Nephron (organoid): ENCODE results near the gene SLC5A6.
A peak's percentile ranks its signal among the peaks of the same experiment; 100 is the strongest.

Experiments
- H3K27ac Mint-ChIP-seq, 3 experiments: 2 replicates each; pipeline ENCODE4 v1.8.0; 2020; ENCODE audit warnings: mixed read lengths in 3 of 3, mild to moderate bottlenecking in 2 of 3, moderate library complexity in 1 of 3
- H3K27me3 Mint-ChIP-seq: 2 replicates; pipeline ENCODE4 v1.8.0; 2021; ENCODE audit warnings: low read depth, mild to moderate bottlenecking, moderate library complexity, mixed read lengths
- H3K36me3 Mint-ChIP-seq: 2 replicates; pipeline ENCODE4 v1.8.0; 2020; ENCODE audit warnings: low read depth, mixed read lengths
- H3K4me1 Mint-ChIP-seq: 2 replicates; pipeline ENCODE4 v1.8.0; 2020; ENCODE audit warnings: mixed read lengths
- H3K4me3 Mint-ChIP-seq, 3 experiments: 2 replicates each; pipeline ENCODE4 v1.8.0; 2020; ENCODE audit warnings: mild to moderate bottlenecking in 3 of 3, mixed read lengths in 3 of 3, moderate library complexity in 2 of 3
- H3K9me3 Mint-ChIP-seq: 2 replicates; pipeline ENCODE4 v1.8.0; 2020; ENCODE audit warnings: mixed read lengths
- TF ChIP-seq, protein P1 (sequence below), 3 experiments: fragments of 200-600 bp; sonication (generic); IDR thresholded peaks; one replicate each; pipeline ENCODE4 v1.5.0; 2021; ENCODE audit warnings: antibody characterized with exemption in 3 of 3; ENCODE audit not compliant: unreplicated experiment in 3 of 3

The SLC5A6 gene

DNA sequence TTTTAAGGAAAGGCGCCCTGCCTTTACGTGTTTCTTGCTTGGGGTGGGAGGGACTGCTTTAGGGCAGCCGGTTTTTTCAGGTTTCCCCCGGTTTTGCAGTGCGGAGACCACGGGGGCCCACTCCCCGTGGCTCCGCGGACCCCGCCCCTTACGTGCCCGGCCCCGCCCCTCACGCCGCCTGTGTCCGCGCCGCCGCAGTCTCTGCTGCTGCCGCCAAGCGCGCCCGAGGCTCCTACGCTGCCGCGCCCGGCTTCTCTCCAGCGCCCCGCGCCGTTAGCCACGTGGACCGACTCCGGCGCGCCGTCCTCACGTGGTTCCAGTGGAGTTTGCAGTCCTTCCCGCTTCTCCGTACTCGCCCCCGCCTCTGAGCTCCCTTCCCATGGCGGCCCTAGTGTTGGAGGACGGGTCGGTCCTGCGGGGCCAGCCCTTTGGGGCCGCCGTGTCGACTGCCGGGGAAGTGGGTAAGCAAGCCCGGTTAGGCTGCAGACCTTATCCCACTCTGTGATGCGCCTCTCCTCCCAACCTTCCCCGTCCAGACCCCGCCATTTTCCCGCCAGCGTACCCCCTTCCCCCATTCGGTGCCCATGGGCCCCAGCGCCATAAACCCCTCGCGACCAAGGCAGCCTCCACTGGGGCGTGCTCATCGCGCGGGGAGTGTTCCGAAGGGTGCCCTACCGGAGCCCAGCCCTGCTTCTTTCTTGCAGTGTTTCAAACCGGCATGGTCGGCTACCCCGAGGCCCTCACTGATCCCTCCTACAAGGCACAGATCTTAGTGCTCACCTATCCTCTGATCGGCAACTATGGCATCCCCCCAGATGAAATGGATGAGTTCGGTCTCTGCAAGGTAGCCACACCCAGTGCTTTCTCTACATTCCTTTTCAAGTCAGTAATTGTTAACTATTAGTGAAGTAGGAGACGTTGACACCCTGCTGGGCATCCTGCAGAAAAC lies 5.4 kb upstream of the SLC5A6 start, which contains the start of gene CAD:
Gene CAD, plus strand, starts transcription at position 197 of the 949 bp plus-strand sequence. Its CDS starts 183 bp downstream, at position 380.
- peaks cover 36% of the 10 kb centered on the region for H3K36me3 Mint-ChIP-seq
- H3K4me1 Mint-ChIP-seq: peaks cover 44% of the 10 kb centered on the region
- no peaks in the 10 kb centered on the region for H3K27me3 Mint-ChIP-seq
- TF ChIP-seq, protein P1, sequence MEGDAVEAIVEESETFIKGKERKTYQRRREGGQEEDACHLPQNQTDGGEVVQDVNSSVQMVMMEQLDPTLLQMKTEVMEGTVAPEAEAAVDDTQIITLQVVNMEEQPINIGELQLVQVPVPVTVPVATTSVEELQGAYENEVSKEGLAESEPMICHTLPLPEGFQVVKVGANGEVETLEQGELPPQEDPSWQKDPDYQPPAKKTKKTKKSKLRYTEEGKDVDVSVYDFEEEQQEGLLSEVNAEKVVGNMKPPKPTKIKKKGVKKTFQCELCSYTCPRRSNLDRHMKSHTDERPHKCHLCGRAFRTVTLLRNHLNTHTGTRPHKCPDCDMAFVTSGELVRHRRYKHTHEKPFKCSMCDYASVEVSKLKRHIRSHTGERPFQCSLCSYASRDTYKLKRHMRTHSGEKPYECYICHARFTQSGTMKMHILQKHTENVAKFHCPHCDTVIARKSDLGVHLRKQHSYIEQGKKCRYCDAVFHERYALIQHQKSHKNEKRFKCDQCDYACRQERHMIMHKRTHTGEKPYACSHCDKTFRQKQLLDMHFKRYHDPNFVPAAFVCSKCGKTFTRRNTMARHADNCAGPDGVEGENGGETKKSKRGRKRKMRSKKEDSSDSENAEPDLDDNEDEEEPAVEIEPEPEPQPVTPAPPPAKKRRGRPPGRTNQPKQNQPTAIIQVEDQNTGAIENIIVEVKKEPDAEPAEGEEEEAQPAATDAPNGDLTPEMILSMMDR (IDR thresholded peaks at IDR 0.05; ENCODE audit: unreplicated experiment in 3 of 3): peak in 2 of 3 experiments; percentile 24 to 36
- peak within 1 kb of the TSS; percentile 87 to 97 (median 94) for H3K27ac Mint-ChIP-seq
- no peaks in the 10 kb centered on the region for H3K9me3 Mint-ChIP-seq
- peak within 1 kb of the TSS; percentile 89 to 95 (median 94) for H3K4me3 Mint-ChIP-seq

- Mint-ChIP-seq H3K9me3 (no peaks in the 10 kb centered on the region), H3K36me3 (peaks cover 28% of the 10 kb centered on the region), H3K27ac (peak overlapping the region; percentile 87 to 97 (median 94)), H3K27me3 (no peaks in the 10 kb centered on the region), H3K4me1 (peaks cover 46% of the 10 kb centered on the region), H3K4me3 (peak overlapping the region; percentile 89 to 95 (median 94))
- TF ChIP-seq, protein P1 (IDR thresholded peaks at IDR 0.05; ENCODE audit: unreplicated experiment in 3 of 3): no peak
Observed at GRCh38 chr2:27216416-27217137, 4.5 kb upstream of the SLC5A6 start.

DNA sequence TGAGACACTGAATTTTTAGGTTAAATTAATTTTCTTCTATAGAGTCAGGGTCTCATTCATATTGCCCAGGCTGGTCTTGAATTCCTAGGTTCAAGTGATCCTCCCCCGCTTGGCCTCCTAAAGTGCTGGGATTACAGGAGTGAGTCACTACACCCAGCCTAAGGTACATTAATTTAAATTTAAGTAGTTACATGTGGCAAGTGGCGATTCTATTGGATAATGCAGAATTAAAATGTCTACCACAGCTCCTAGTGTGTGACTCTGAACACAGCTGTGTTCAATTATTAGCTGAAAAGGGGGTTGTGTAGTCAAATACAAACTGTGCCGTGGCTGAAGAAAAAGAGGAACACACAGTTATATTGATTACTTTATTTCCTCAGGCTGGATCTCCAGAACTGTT lies 2.9 kb upstream of the SLC5A6 start:
- TF ChIP-seq, protein P1 (IDR thresholded peaks at IDR 0.05; ENCODE audit: unreplicated experiment in 3 of 3): no peak
- Mint-ChIP-seq H3K27ac (no peak overlapping the region), H3K27me3 (no peaks in the 10 kb centered on the region), H3K36me3 (peaks cover 16% of the 10 kb centered on the region), H3K9me3 (no peaks in the 10 kb centered on the region), H3K4me1 (peaks cover 52% of the 10 kb centered on the region), H3K4me3 (peak overlapping the region in 2 of 3 experiments; percentile 35 to 73)

DNA sequence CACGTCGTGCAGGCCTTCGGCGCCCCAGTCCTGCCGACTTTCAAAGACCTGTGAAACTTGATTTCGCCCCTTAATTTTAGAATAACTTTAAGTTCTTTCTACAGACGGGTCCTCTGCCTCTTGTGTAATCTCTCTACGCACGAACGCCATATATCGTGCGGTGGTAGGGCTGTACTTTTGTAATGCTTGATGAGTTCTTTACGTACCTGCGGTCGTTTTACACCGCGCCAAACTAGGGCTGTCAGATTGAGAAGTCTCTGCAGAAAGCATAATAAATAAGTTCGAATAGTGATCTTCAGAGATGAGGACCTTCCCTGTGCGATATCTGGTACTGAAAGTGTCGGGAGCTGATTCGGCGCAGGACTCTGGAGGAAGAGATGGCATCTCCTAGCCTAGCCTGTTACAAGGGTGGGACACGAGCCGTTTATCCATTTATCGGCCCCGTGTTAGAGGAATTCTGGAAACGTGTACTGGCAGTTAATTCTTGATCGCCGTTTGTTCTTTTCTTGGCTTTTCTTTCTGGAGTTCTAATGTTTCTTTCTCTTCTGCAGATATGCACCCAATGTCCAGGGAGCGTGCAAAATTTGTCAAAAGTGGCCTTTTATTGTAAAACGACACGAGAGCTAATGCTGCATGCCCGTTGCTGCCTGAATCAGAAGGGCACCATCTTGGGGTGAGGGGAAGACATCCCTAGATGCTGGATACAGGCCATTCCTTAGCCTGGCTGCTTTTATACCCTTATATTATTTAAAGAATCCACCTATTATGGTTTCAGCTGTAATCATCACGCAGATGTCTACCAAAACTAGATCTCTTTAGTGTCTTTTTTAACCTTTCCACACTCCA lies 781 bp upstream of the SLC5A6 start:
- peak overlapping the region; percentile 99 to 100 (median 99) for H3K4me3 Mint-ChIP-seq
- TF ChIP-seq, protein P1 (IDR thresholded peaks at IDR 0.05; ENCODE audit: unreplicated experiment in 3 of 3): no peak
- H3K9me3 Mint-ChIP-seq: no peaks in the 10 kb centered on the region
- H3K4me1 Mint-ChIP-seq: peaks cover 60% of the 10 kb centered on the region
- peaks cover 19% of the 10 kb centered on the region for H3K36me3 Mint-ChIP-seq
- no peaks in the 10 kb centered on the region for H3K27me3 Mint-ChIP-seq
- peak overlapping the region; percentile 99 to 100 (median 100) for H3K27ac Mint-ChIP-seq

- H3K4me1 Mint-ChIP-seq: peaks cover 46% of the 10 kb centered on the region
- peak overlapping the region; percentile 93 to 100 (median 94) for H3K4me3 Mint-ChIP-seq
- H3K36me3 Mint-ChIP-seq: peaks cover 25% of the 10 kb centered on the region
- peak overlapping the region; percentile 93 to 100 (median 99) for H3K27ac Mint-ChIP-seq
- TF ChIP-seq, protein P1 (IDR thresholded peaks at IDR 0.05; ENCODE audit: unreplicated experiment in 3 of 3): no peak
- no peaks in the 10 kb centered on the region for H3K27me3 Mint-ChIP-seq
- H3K9me3 Mint-ChIP-seq: no peaks in the 10 kb centered on the region
Observed at GRCh38 chr2:27211241-27211942, 676 bp downstream of the SLC5A6 start.
